WTC11 (cell line): ENCODE data around the gene ASCL2.

ENCODE experiments used
- AFF4 ChIP-seq: sonication (generic); formaldehyde crosslinking; IDR thresholded peaks from 2 replicates; pipeline ENCODE4 v1.8.1; 2023; ENCODE audit warnings: mild to moderate bottlenecking, missing genetic modification reagents, borderline replicate concordance
- ATF2 ChIP-seq: sonication (generic); formaldehyde crosslinking; IDR thresholded peaks from 2 replicates; pipeline ENCODE4 v1.8.1; 2022; ENCODE audit warnings: low read depth, missing genetic modification reagents, borderline replicate concordance
- CTCF ChIP-seq: fragments of 200-600 bp; IDR thresholded peaks from 2 replicates; pipeline ENCODE4 v1.8.0; 2022; ENCODE audit warnings: antibody characterized with exemption
- ESRRA ChIP-seq: sonication (generic); formaldehyde crosslinking; IDR thresholded peaks from 2 replicates; pipeline ENCODE4 v1.8.1; 2022; ENCODE audit warnings: mild to moderate bottlenecking, missing genetic modification reagents, borderline replicate concordance
- FOXP4 ChIP-seq: sonication (generic); formaldehyde crosslinking; IDR thresholded peaks from 2 replicates; pipeline ENCODE4 v1.8.0; 2022; ENCODE audit warnings: mild to moderate bottlenecking, missing genetic modification reagents
- JUN ChIP-seq: sonication (generic); formaldehyde crosslinking; IDR thresholded peaks from 2 replicates; pipeline ENCODE4 v1.8.0; 2023; ENCODE audit warnings: mild to moderate bottlenecking, missing genetic modification reagents
- MAX ChIP-seq: sonication (generic); formaldehyde crosslinking; IDR thresholded peaks from 2 replicates; pipeline ENCODE4 v1.8.0; 2022; ENCODE audit warnings: mild to moderate bottlenecking, missing genetic modification reagents
- NFYB ChIP-seq: sonication (generic); formaldehyde crosslinking; conservative IDR thresholded peaks from 2 replicates; pipeline ENCODE4 v1.8.0; 2022; ENCODE audit warnings: low read depth, missing genetic modification reagents

- no peak for TF ChIP-seq AFF4
- TF ChIP-seq CTCF: no peak
- no peak for TF ChIP-seq MAX (CRISPR knock-in tag)
- no peak for TF ChIP-seq FOXP4 (CRISPR knock-in tag)
- TF ChIP-seq JUN (CRISPR knock-in tag): no peak
- no peak for TF ChIP-seq ATF2 (CRISPR knock-in tag)
- no peak for TF ChIP-seq NFYB
- no peak for TF ChIP-seq ESRRA
These were observed 29.6 kb downstream of the ASCL2 start for GRCh38 chr11:2240834-2241233.
